Hepatocyte (in vitro differentiated cells): Measurements from ENCODE around the gene SEMA5B.

Experiments used
- CTCF ChIP-seq: fragments of 200-600 bp; sonication (generic); IDR thresholded peaks from 2 replicates; pipeline ENCODE4 v1.5.1; 2016; ENCODE audit warnings: antibody characterized with exemption, mild to moderate bottlenecking; ENCODE audit not compliant: poor library complexity
- EZH2 ChIP-seq: fragments of 200-600 bp; sonication (generic); IDR thresholded peaks from 2 replicates; pipeline ENCODE4 v1.6.1; 2016; ENCODE audit warnings: antibody characterized with exemption, mild to moderate bottlenecking, borderline replicate concordance

GRCh38 chr3:123058505-123058904 is 30.9 kb upstream of the SEMA5B start:
- TF ChIP-seq CTCF (no peak), EZH2 (no peak)
